GM12878 (cell line): ENCODE data around the gene TIMM9. TPM values are rescaled to one million over a fixed set of nuclear protein-coding genes. Genes with fewer than 3 reads are reported as not detected.

Experiments
- BHLHE40 ChIP-seq, 2 experiments: fragments of 450-650 bp in 1 of 2; IDR thresholded peaks; 2 replicates each; pipeline ENCODE4 v1.6.1; 2011 to 2017; ENCODE audit warnings: low read depth in 2 of 2, borderline replicate concordance in 1 of 2, improper control_type of control experiment in 1 of 2, low read length in 1 of 2, mild to moderate bottlenecking in 1 of 2
- CBFB ChIP-seq: IDR thresholded peaks from 2 replicates; pipeline ENCODE4 v1.6.1; 2016; ENCODE audit warnings: antibody characterized with exemption, low read depth
- CEBPB ChIP-seq, 2 experiments: fragments of 150-350 bp in 1 of 2; IDR thresholded peaks; 2 replicates each; pipeline ENCODE4 v1.6.1; 2012 to 2014; ENCODE audit warnings: low read depth in 2 of 2, low read length in 2 of 2, borderline replicate concordance in 1 of 2, inconsistent platforms in 1 of 2
- CREM ChIP-seq: IDR thresholded peaks from 2 replicates; pipeline ENCODE4 v1.6.1; 2014; ENCODE audit warnings: antibody characterized with exemption, low read depth
- CTCF ChIP-seq, 3 experiments: IDR thresholded peaks in 2 of 3; conservative IDR thresholded peaks in 1 of 3; 2 replicates each; pipeline ENCODE4 v1.5.1; 2011; ENCODE audit warnings: low read depth in 3 of 3, low read length in 3 of 3, mild to moderate bottlenecking in 3 of 3, control low read depth in 2 of 3, moderate library complexity in 2 of 3, inconsistent platforms in 1 of 3, mixed read lengths in 1 of 3; ENCODE audit not compliant: control insufficient read depth in 2 of 3, insufficient read depth in 1 of 3; ENCODE audit errors: extremely low read depth in 1 of 3
- IKZF1 ChIP-seq: fragments of 450-650 bp; conservative IDR thresholded peaks from 2 replicates; pipeline ENCODE4 v1.6.1; 2017; ENCODE audit warnings: antibody characterized with exemption, mild to moderate bottlenecking
- IKZF2 ChIP-seq, 2 experiments: fragments of 450-650 bp; IDR thresholded peaks; 2 replicates each; pipeline ENCODE4 v1.6.1; 2017; ENCODE audit warnings: mild to moderate bottlenecking in 2 of 2, moderate library complexity in 2 of 2
- IRF4 ChIP-seq: IDR thresholded peaks from 2 replicates; pipeline ENCODE4 v1.6.1; 2011; ENCODE audit warnings: low read depth, low read length
- LARP7 ChIP-seq: fragments of 450-650 bp; IDR thresholded peaks from 2 replicates; pipeline ENCODE4 v1.6.1; 2017; ENCODE audit warnings: mild to moderate bottlenecking
- MTA2 ChIP-seq: fragments of 450-650 bp; IDR thresholded peaks from 2 replicates; pipeline ENCODE4 v1.6.1; 2016; ENCODE audit warnings: low read depth, mild to moderate bottlenecking, moderate library complexity
- MXI1 ChIP-seq: fragments of 150-350 bp; IDR thresholded peaks from 2 replicates; pipeline ENCODE4 v1.6.1; 2011; ENCODE audit warnings: low read depth, mild to moderate bottlenecking, inconsistent platforms, low read length, improper control_type of control experiment
- NBN ChIP-seq: fragments of 450-650 bp; IDR thresholded peaks from 2 replicates; pipeline ENCODE4 v1.6.1; 2016
- NFIC ChIP-seq: IDR thresholded peaks from 2 replicates; pipeline ENCODE4 v1.6.1; 2012; ENCODE audit warnings: low read depth, mild to moderate bottlenecking, inconsistent platforms, low read length, moderate library complexity
- NR2C2 ChIP-seq: IDR thresholded peaks from 2 replicates; pipeline ENCODE4 v1.6.1; 2011; ENCODE audit warnings: borderline replicate concordance, low read depth; ENCODE audit not compliant: control insufficient read depth, insufficient read length
- NRF1 ChIP-seq: conservative IDR thresholded peaks from 2 replicates; pipeline ENCODE4 v1.6.1; 2011; ENCODE audit warnings: mild to moderate bottlenecking, low read depth, low read length, improper control_type of control experiment
- RUNX3 ChIP-seq: IDR thresholded peaks from 2 replicates; pipeline ENCODE4 v1.6.1; 2012; ENCODE audit warnings: low read length, inconsistent platforms
- STAT3 ChIP-seq: IDR thresholded peaks from 2 replicates; pipeline ENCODE4 v1.6.1; 2011; ENCODE audit warnings: low read depth, low read length, improper control_type of control experiment
- TBL1XR1 ChIP-seq: IDR thresholded peaks from 2 replicates; pipeline ENCODE4 v1.6.1; 2012; ENCODE audit warnings: low read depth, low read length, improper control_type of control experiment
- TCF12 ChIP-seq: IDR thresholded peaks from 2 replicates; pipeline ENCODE4 v1.6.1; 2011; ENCODE audit warnings: low read depth, mild to moderate bottlenecking, low read length
- ZBED1 ChIP-seq: IDR thresholded peaks from 2 replicates; pipeline ENCODE4 v1.6.1; 2016; ENCODE audit warnings: borderline replicate concordance
- ZNF622 ChIP-seq: fragments of 450-650 bp; IDR thresholded peaks from 2 replicates; pipeline ENCODE4 v1.6.1; 2017; ENCODE audit warnings: mild to moderate bottlenecking, inconsistent platforms
- polyA plus RNA-seq, 11 experiments: library from polyadenylated mRNA; depleted of rRNA in 4 of 11; unstranded in 6 of 11; stranded (reverse) in 5 of 11; fragments of >200 nt; fragmentation: Nextera tagmentation in 4 of 11; fragmentation: Illumina TruSeq in 1 of 11; extraction: Ambion mirVana in 4 of 11; extraction: Trizol in 1 of 11; gene quantifications; 1 replicate in 1 of 11; 2 replicates in 10 of 11; pipeline versions ENCODE4 v1.2.1 to v1.2.3, GENCODE V29; 2011 to 2016; ENCODE audit warnings: inconsistent platforms in 2 of 11, missing spikeins in 2 of 11, low read depth in 1 of 11
- total RNA-seq, 4 experiments: library from RNA; depleted of rRNA in 3 of 4; stranded (reverse); fragments of >200 nt in 3 of 4; fragmentation: Illumina TruSeq in 1 of 4; extraction: Trizol in 1 of 4; gene quantifications; 2 replicates each; pipeline versions ENCODE4 v1.2.1 to v1.2.3, GENCODE V29; 2013 to 2021
- TF ChIP-seq, protein P1 (sequence below): IDR thresholded peaks from 2 replicates; pipeline ENCODE4 v1.6.1; 2012; ENCODE audit warnings: low read depth, low read length, improper control_type of control experiment
- TF ChIP-seq, protein P2 (sequence below): fragments of 150-350 bp; IDR thresholded peaks from 2 replicates; pipeline ENCODE4 v1.6.1; 2014; ENCODE audit warnings: mild to moderate bottlenecking, low read depth, low read length
- TF ChIP-seq, protein P3 (sequence below): fragments of 450-650 bp; IDR thresholded peaks from 2 replicates; pipeline ENCODE4 v1.6.1; 2016; ENCODE audit warnings: mild to moderate bottlenecking, moderate library complexity, borderline replicate concordance

The TIMM9 gene
- total and polyA plus RNA-seq, 10 of the 15 experiments (the other 5 are each of a cell fraction or from before 2014, with no cell fraction given) = 36.6 to 116 (median 62.0) TPM

GRCh38 chr14:58426670-58427280 lies 556 bp downstream of the TIMM9 start (continued):
- TF ChIP-seq NR2C2 (no peak), BHLHE40 (IDR thresholded peaks at IDR 0.05; ENCODE audit: borderline replicate concordance in 1 of 2, low read depth in 2 of 2, low read length in 1 of 2) (peak in 1 of 2 experiments; percentile 45; a peak in 1 of 4 replicates), NFIC (no peak), IRF4 (no peak), CTCF (IDR thresholded peaks at IDR 0.05 in 2 of 3, conservative IDR thresholded peaks at IDR 0.05 in 1 of 3; ENCODE audit: control insufficient read depth in 2 of 3, extremely low read depth in 1 of 3, insufficient read depth in 1 of 3, low read depth in 3 of 3, low read length in 3 of 3) (no peak), CBFB (no peak; the same call in 1 of the 2 replicates), CEBPB (IDR thresholded peaks at IDR 0.05; ENCODE audit: borderline replicate concordance in 1 of 2, low read depth in 2 of 2, low read length in 2 of 2) (no peak), ZNF622 (no peak), TBL1XR1 (no peak), MXI1 (peak; percentile 94), STAT3 (no peak), IKZF1 (no peak), NBN (no peak), RUNX3 (no peak), LARP7 (no peak), MTA2 (no peak), CREM (no peak; the same call in 1 of the 2 replicates), TCF12 (peak; percentile 31; the same call in 1 of the 2 replicates), ZBED1 (no peak), NRF1 (no peak), IKZF2 (IDR thresholded peaks at IDR 0.05) (peak; percentile 11 to 51; a peak in 1 of 4 replicates)
- TF ChIP-seq, protein P1, sequence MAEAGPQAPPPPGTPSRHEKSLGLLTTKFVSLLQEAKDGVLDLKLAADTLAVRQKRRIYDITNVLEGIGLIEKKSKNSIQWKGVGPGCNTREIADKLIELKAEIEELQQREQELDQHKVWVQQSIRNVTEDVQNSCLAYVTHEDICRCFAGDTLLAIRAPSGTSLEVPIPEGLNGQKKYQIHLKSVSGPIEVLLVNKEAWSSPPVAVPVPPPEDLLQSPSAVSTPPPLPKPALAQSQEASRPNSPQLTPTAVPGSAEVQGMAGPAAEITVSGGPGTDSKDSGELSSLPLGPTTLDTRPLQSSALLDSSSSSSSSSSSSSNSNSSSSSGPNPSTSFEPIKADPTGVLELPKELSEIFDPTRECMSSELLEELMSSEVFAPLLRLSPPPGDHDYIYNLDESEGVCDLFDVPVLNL = no peak
- TF ChIP-seq, protein P2, sequence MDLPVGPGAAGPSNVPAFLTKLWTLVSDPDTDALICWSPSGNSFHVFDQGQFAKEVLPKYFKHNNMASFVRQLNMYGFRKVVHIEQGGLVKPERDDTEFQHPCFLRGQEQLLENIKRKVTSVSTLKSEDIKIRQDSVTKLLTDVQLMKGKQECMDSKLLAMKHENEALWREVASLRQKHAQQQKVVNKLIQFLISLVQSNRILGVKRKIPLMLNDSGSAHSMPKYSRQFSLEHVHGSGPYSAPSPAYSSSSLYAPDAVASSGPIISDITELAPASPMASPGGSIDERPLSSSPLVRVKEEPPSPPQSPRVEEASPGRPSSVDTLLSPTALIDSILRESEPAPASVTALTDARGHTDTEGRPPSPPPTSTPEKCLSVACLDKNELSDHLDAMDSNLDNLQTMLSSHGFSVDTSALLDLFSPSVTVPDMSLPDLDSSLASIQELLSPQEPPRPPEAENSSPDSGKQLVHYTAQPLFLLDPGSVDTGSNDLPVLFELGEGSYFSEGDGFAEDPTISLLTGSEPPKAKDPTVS = no peak
- TF ChIP-seq, protein P3, sequence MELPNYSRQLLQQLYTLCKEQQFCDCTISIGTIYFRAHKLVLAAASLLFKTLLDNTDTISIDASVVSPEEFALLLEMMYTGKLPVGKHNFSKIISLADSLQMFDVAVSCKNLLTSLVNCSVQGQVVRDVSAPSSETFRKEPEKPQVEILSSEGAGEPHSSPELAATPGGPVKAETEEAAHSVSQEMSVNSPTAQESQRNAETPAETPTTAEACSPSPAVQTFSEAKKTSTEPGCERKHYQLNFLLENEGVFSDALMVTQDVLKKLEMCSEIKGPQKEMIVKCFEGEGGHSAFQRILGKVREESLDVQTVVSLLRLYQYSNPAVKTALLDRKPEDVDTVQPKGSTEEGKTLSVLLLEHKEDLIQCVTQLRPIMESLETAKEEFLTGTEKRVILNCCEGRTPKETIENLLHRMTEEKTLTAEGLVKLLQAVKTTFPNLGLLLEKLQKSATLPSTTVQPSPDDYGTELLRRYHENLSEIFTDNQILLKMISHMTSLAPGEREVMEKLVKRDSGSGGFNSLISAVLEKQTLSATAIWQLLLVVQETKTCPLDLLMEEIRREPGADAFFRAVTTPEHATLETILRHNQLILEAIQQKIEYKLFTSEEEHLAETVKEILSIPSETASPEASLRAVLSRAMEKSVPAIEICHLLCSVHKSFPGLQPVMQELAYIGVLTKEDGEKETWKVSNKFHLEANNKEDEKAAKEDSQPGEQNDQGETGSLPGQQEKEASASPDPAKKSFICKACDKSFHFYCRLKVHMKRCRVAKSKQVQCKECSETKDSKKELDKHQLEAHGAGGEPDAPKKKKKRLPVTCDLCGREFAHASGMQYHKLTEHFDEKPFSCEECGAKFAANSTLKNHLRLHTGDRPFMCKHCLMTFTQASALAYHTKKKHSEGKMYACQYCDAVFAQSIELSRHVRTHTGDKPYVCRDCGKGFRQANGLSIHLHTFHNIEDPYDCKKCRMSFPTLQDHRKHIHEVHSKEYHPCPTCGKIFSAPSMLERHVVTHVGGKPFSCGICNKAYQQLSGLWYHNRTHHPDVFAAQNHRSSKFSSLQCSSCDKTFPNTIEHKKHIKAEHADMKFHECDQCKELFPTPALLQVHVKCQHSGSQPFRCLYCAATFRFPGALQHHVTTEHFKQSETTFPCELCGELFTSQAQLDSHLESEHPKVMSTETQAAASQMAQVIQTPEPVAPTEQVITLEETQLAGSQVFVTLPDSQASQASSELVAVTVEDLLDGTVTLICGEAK = no peak
